HepG2 (cell line): Measurements from ENCODE around the gene SAMD8. TPM values are rescaled to one million over a fixed set of nuclear protein-coding genes. Genes with fewer than 3 reads are reported as not detected.

Experiments
- CBX1 ChIP-seq: IDR thresholded peaks from one replicate; pipeline ENCODE4 v1.6.1; 2016; ENCODE audit warnings: antibody characterized with exemption, low read depth
- CC2D1A ChIP-seq: sonication (generic); formaldehyde crosslinking; IDR thresholded peaks from 2 replicates; pipeline ENCODE4 v1.8.1; 2023; ENCODE audit warnings: mild to moderate bottlenecking, missing genetic modification reagents
- FIP1L1 ChIP-seq: fragments of 200-400 bp; formaldehyde crosslinking; IDR thresholded peaks from 2 replicates; pipeline ENCODE4 v1.6.1; 2018; ENCODE audit warnings: low read depth, mild to moderate bottlenecking, low read length, moderate library complexity, borderline replicate concordance; ENCODE audit not compliant: insufficient read depth
- HIVEP1 ChIP-seq: sonication (generic); formaldehyde crosslinking; IDR thresholded peaks from 2 replicates; pipeline ENCODE4 v1.4.0; 2020; ENCODE audit warnings: mild to moderate bottlenecking, missing genetic modification reagents
- HNF4A ChIP-seq: sonication (generic); formaldehyde crosslinking; IDR thresholded peaks from 2 replicates; pipeline ENCODE4 v1.4.0; 2020; ENCODE audit warnings: missing genetic modification reagents
- JUND ChIP-seq: sonication (generic); formaldehyde crosslinking; IDR thresholded peaks from 2 replicates; pipeline ENCODE4 v1.8.0; 2022; ENCODE audit warnings: mild to moderate bottlenecking, missing genetic modification reagents
- NCOA1 ChIP-seq: sonication (generic); formaldehyde crosslinking; IDR thresholded peaks from 2 replicates; pipeline ENCODE4 v1.9.0; 2021; ENCODE audit warnings: missing genetic modification reagents
- PRPF4 ChIP-seq: fragments of 200-400 bp; formaldehyde crosslinking; IDR thresholded peaks from 2 replicates; pipeline ENCODE4 v1.6.1; 2016; ENCODE audit warnings: low read length, low read depth; ENCODE audit not compliant: poor library complexity, severe bottlenecking
- SMARCE1 ChIP-seq: fragments of 450-650 bp; IDR thresholded peaks from 2 replicates; pipeline ENCODE4 v1.6.1; 2017; ENCODE audit warnings: borderline replicate concordance
- SRSF4 ChIP-seq: fragments of 200-400 bp; formaldehyde crosslinking; IDR thresholded peaks from one replicate; pipeline ENCODE4 v1.6.1; 2018; ENCODE audit warnings: mild to moderate bottlenecking, low read depth, low read length, moderate library complexity; ENCODE audit not compliant: poor library complexity, severe bottlenecking
- YY1 ChIP-seq: IDR thresholded peaks from 2 replicates; pipeline ENCODE4 v1.6.1; 2011; ENCODE audit warnings: low read length, low read depth, moderate library complexity, mild to moderate bottlenecking; ENCODE audit not compliant: insufficient read depth, insufficient replicate concordance
- ZFAT ChIP-seq: sonication (generic); formaldehyde crosslinking; conservative IDR thresholded peaks from 2 replicates; pipeline ENCODE4 v1.8.1; 2023; ENCODE audit warnings: missing genetic modification reagents, inconsistent platforms
- ZNF264 ChIP-seq: sonication (generic); formaldehyde crosslinking; IDR thresholded peaks from 2 replicates; pipeline ENCODE4 v1.4.0; 2020; ENCODE audit warnings: missing genetic modification reagents
- ZNF660 ChIP-seq: sonication (generic); formaldehyde crosslinking; IDR thresholded peaks from 2 replicates; pipeline ENCODE4 v1.5.1; 2020; ENCODE audit warnings: mild to moderate bottlenecking, low read depth, missing genetic modification reagents, borderline replicate concordance
- polyA plus RNA-seq, 8 experiments: library from polyadenylated mRNA; depleted of rRNA in 3 of 8; stranded (reverse) in 7 of 8; unstranded in 1 of 8; fragments of >200 nt; fragmentation: Illumina TruSeq in 4 of 8; extraction: Trizol in 4 of 8; gene quantifications; 2 replicates each; pipeline versions ENCODE4 v1.2.1 to v1.2.3, GENCODE V29; 2011 to 2016; ENCODE audit warnings: low read depth in 4 of 8, missing spikeins in 1 of 8, mixed read lengths in 1 of 8; ENCODE audit not compliant: insufficient read depth in 1 of 8
- total RNA-seq, 5 experiments: library from RNA; depleted of rRNA; stranded (reverse); fragments of >200 nt; fragmentation: Illumina TruSeq; extraction: Trizol; gene quantifications; 2 replicates each; pipeline ENCODE4 v1.2.3, GENCODE V29; 2016; ENCODE audit warnings: low read depth in 1 of 5
- TF ChIP-seq, protein P1 (sequence below): sonication (generic); formaldehyde crosslinking; IDR thresholded peaks from 2 replicates; pipeline ENCODE4 v1.5.1; 2020; ENCODE audit warnings: missing genetic modification reagents, mild to moderate bottlenecking, borderline replicate concordance
- TF ChIP-seq, protein P2 (sequence below): sonication (generic); formaldehyde crosslinking; IDR thresholded peaks from 2 replicates; pipeline ENCODE4 v1.4.0; 2020; ENCODE audit warnings: missing genetic modification reagents, borderline replicate concordance
- TF ChIP-seq, protein P3 (sequence below): sonication (generic); formaldehyde crosslinking; IDR thresholded peaks from 2 replicates; pipeline ENCODE4 v1.4.0; 2020; ENCODE audit warnings: missing genetic modification reagents
- TF ChIP-seq, protein P4 (sequence below): sonication (generic); formaldehyde crosslinking; IDR thresholded peaks from 2 replicates; pipeline ENCODE4 v1.4.0; 2020; ENCODE audit warnings: missing genetic modification reagents

The SAMD8 gene
- total and polyA plus RNA-seq, 2 of the 13 experiments (the other 11 are each of a cell fraction or from before 2014, with no cell fraction given): 10.4 to 13.2 TPM

DNA sequence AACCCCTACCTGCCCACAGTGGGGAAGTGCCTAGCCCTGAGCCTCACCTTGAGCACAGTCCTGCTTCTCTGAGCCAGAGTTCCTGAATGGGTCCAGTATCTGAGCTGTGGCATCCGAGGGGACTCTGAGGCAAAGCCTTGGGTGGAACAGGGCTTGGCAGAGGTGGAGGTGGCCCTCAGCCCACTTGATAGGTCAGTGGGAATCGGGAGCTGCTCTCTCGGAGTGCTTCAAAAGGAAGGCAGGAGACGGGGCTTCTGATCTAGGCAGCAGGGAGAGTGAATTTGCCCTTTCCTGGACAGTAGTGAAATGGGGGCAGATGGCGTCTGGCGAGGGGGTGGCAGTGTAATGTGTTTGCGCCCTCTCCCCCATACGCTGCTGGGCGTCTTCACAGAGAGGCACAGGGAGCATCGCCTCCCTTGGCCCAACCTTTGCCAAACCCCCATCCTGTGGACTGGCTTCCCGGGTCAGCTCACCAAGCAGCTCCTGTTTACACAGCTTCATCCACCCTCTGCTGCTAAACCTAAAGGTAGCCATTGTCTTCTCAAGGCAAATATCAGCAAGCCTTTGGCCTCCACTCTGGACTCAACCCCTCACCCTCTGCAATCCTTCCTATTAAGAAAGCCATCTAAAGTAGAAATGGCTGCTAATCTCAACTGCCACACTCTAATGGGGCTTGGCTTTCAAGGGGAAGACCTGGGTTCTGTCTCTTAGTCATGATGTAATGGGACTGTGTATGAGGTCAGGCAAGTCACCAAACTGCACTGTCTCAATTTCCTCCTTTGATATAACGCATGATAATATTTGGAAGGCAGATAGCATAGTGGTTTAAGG lies 78.0 kb downstream of the SAMD8 start (continued):
- TF ChIP-seq, protein P1, sequence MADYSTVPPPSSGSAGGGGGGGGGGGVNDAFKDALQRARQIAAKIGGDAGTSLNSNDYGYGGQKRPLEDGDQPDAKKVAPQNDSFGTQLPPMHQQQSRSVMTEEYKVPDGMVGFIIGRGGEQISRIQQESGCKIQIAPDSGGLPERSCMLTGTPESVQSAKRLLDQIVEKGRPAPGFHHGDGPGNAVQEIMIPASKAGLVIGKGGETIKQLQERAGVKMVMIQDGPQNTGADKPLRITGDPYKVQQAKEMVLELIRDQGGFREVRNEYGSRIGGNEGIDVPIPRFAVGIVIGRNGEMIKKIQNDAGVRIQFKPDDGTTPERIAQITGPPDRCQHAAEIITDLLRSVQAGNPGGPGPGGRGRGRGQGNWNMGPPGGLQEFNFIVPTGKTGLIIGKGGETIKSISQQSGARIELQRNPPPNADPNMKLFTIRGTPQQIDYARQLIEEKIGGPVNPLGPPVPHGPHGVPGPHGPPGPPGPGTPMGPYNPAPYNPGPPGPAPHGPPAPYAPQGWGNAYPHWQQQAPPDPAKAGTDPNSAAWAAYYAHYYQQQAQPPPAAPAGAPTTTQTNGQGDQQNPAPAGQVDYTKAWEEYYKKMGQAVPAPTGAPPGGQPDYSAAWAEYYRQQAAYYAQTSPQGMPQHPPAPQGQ: no peak
- no peak for TF ChIP-seq ZNF264
- TF ChIP-seq YY1: peak; percentile 73
- TF ChIP-seq HNF4A (CRISPR knock-in tag): 0 out of 2 replicates have a peak, but pooled peaks have one; percentile 27
- no peak for TF ChIP-seq PRPF4
- TF ChIP-seq CC2D1A (CRISPR knock-in tag): no peak
- TF ChIP-seq ZFAT (CRISPR knock-in tag): no peak
- no peak for TF ChIP-seq HIVEP1 (CRISPR knock-in tag)
- TF ChIP-seq, protein P2, sequence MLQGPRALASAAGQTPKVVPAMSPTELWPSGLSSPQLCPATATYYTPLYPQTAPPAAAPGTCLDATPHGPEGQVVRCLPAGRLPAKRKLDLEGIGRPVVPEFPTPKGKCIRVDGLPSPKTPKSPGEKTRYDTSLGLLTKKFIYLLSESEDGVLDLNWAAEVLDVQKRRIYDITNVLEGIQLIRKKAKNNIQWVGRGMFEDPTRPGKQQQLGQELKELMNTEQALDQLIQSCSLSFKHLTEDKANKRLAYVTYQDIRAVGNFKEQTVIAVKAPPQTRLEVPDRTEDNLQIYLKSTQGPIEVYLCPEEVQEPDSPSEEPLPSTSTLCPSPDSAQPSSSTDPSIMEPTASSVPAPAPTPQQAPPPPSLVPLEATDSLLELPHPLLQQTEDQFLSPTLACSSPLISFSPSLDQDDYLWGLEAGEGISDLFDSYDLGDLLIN (CRISPR knock-in tag): no peak
- no peak for TF ChIP-seq SMARCE1
- TF ChIP-seq SRSF4: no peak
- no peak for TF ChIP-seq ZNF660
- TF ChIP-seq, protein P3, sequence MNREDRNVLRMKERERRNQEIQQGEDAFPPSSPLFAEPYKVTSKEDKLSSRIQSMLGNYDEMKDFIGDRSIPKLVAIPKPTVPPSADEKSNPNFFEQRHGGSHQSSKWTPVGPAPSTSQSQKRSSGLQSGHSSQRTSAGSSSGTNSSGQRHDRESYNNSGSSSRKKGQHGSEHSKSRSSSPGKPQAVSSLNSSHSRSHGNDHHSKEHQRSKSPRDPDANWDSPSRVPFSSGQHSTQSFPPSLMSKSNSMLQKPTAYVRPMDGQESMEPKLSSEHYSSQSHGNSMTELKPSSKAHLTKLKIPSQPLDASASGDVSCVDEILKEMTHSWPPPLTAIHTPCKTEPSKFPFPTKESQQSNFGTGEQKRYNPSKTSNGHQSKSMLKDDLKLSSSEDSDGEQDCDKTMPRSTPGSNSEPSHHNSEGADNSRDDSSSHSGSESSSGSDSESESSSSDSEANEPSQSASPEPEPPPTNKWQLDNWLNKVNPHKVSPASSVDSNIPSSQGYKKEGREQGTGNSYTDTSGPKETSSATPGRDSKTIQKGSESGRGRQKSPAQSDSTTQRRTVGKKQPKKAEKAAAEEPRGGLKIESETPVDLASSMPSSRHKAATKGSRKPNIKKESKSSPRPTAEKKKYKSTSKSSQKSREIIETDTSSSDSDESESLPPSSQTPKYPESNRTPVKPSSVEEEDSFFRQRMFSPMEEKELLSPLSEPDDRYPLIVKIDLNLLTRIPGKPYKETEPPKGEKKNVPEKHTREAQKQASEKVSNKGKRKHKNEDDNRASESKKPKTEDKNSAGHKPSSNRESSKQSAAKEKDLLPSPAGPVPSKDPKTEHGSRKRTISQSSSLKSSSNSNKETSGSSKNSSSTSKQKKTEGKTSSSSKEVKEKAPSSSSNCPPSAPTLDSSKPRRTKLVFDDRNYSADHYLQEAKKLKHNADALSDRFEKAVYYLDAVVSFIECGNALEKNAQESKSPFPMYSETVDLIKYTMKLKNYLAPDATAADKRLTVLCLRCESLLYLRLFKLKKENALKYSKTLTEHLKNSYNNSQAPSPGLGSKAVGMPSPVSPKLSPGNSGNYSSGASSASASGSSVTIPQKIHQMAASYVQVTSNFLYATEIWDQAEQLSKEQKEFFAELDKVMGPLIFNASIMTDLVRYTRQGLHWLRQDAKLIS (CRISPR knock-in tag): no peak
- no peak for TF ChIP-seq JUND (CRISPR knock-in tag)
- no peak for TF ChIP-seq FIP1L1
- 0 out of 2 replicates have a peak, but pooled peaks have one; percentile 25 for TF ChIP-seq NCOA1 (CRISPR knock-in tag)
- TF ChIP-seq CBX1: no peak
- TF ChIP-seq, protein P4, sequence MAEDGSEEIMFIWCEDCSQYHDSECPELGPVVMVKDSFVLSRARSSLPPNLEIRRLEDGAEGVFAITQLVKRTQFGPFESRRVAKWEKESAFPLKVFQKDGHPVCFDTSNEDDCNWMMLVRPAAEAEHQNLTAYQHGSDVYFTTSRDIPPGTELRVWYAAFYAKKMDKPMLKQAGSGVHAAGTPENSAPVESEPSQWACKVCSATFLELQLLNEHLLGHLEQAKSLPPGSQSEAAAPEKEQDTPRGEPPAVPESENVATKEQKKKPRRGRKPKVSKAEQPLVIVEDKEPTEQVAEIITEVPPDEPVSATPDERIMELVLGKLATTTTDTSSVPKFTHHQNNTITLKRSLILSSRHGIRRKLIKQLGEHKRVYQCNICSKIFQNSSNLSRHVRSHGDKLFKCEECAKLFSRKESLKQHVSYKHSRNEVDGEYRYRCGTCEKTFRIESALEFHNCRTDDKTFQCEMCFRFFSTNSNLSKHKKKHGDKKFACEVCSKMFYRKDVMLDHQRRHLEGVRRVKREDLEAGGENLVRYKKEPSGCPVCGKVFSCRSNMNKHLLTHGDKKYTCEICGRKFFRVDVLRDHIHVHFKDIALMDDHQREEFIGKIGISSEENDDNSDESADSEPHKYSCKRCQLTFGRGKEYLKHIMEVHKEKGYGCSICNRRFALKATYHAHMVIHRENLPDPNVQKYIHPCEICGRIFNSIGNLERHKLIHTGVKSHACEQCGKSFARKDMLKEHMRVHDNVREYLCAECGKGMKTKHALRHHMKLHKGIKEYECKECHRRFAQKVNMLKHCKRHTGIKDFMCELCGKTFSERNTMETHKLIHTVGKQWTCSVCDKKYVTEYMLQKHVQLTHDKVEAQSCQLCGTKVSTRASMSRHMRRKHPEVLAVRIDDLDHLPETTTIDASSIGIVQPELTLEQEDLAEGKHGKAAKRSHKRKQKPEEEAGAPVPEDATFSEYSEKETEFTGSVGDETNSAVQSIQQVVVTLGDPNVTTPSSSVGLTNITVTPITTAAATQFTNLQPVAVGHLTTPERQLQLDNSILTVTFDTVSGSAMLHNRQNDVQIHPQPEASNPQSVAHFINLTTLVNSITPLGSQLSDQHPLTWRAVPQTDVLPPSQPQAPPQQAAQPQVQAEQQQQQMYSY (CRISPR knock-in tag): no peak
